Sigmoid colon (tissue), 7 donors: ENCODE measurements around the gene TTLL10. TPM values are rescaled to one million over a fixed set of nuclear protein-coding genes. Genes with fewer than 3 reads are reported as not detected.

Source experiments
- DNase-seq: peaks from one replicate; pipeline ENCODE4 v3.0.0-alpha.2; 2019
- H3K27ac ChIP-seq, 4 donors: fragments of 200-600 bp; sonication (generic); one replicate each; pipeline ENCODE4 v1.5.1; 2016 to 2019; ENCODE audit warnings: mild to moderate bottlenecking in 1 of 4
- H3K27me3 ChIP-seq, 3 donors: fragments of 200-600 bp; sonication (generic); one replicate each; pipeline ENCODE4 v1.5.1; 2019; ENCODE audit warnings: mild to moderate bottlenecking in 1 of 3
- H3K36me3 ChIP-seq, 4 donors: fragments of 200-600 bp; sonication (generic); one replicate each; pipeline ENCODE4 v1.5.1; 2016 to 2019
- H3K4me1 ChIP-seq, 4 donors: fragments of 200-600 bp; sonication (generic); one replicate each; pipeline ENCODE4 v1.5.1; 2017 to 2019
- H3K4me3 ChIP-seq, 4 donors: fragments of 200-600 bp; sonication (generic); one replicate each; pipeline ENCODE4 v1.5.1; 2017 to 2019; ENCODE audit warnings: mild to moderate bottlenecking in 2 of 4, moderate library complexity in 1 of 4
- H3K9me3 ChIP-seq, 4 donors: fragments of 200-600 bp in 3 of 4; sonication (generic) in 3 of 4; one replicate each; pipeline versions ENCODE4 v1.5.1 to v1.6.1; 2013 to 2019
- CTCF ChIP-seq, 4 experiments: fragments of 450-650 bp in 3 of 4; fragments of 200-600 bp in 1 of 4; IDR thresholded peaks; one replicate each; pipeline ENCODE4 v1.5.1; 2016 to 2019; ENCODE audit warnings: antibody characterized with exemption in 4 of 4, mild to moderate bottlenecking in 3 of 4, moderate library complexity in 2 of 4
- EP300 ChIP-seq, 4 donors: sonication (generic); formaldehyde crosslinking; IDR thresholded peaks; one replicate each; pipeline ENCODE4 v1.6.1; 2017; ENCODE audit warnings: antibody characterized with exemption in 4 of 4
- POLR2A ChIP-seq, 2 donors: fragments of 450-650 bp; IDR thresholded peaks; one replicate each; pipeline ENCODE4 v1.6.1; 2016; ENCODE audit warnings: antibody characterized with exemption in 2 of 2, mild to moderate bottlenecking in 2 of 2, moderate library complexity in 2 of 2
- POLR2AphosphoS5 ChIP-seq, 4 donors: sonication (generic); formaldehyde crosslinking; IDR thresholded peaks; one replicate each; pipeline ENCODE4 v1.6.1; 2017; ENCODE audit warnings: antibody characterized with exemption in 4 of 4
- WGBS, 2 donors: extraction: QIAGEN DNeasy Blood & Tissue Kit; methylation state at CpG; one replicate each; pipeline ENCODE4 v1.1.7; 2013; 5-methylcytosine and 5-hydroxymethylcytosine counted together
- intact Hi-C: fragments of 100-400 bp; cut with DNase I; formaldehyde crosslinking; loops from one replicate; pipeline ENCODE4 v1.15.1; 2023
- polyA plus RNA-seq, 3 donors: library from polyadenylated mRNA; stranded (reverse); fragments of 200-250 nt; gene quantifications; one replicate each; pipeline ENCODE4 v1.2.3, GENCODE V29; 2013
- total RNA-seq, 4 donors: library from RNA; depleted of rRNA; stranded (reverse); fragments of >200 nt; gene quantifications; one replicate each; pipeline ENCODE4 v1.1.0, GENCODE V29; 2016
- donor health status: healthy with polysubstance abuse.
- donor health status: Bipolar disorder and iron deficiency.
- donor health status: healthy.

TTLL10 gene
- total and polyA plus RNA-seq, 7 donors, result 0.46 to 0.70 (median 0.60) TPM; not detected in 4

GRCh38 chr1:1168451-1169411 lies 4.9 kb upstream of the TTLL10 start:
- no peak overlapping the region for H3K27ac ChIP-seq
- 42 to 72% methylated on average over 37 of the region's 37 CpGs for WGBS, 2 donors
- H3K9me3 ChIP-seq, result no peaks in the 10 kb centered on the region
- H3K36me3 ChIP-seq, result no peaks in the 10 kb centered on the region
- peaks cover 14 to 99% (median 83%) of the 10 kb centered on the region in 3 donors for H3K27me3 ChIP-seq
- no peak overlapping the region for H3K4me3 ChIP-seq
- DNase-seq, result no peak
- intact Hi-C loops, result no loop called here
- TF ChIP-seq CTCF (IDR thresholded peaks at IDR 0.05) (no peak), POLR2A (IDR thresholded peaks at IDR 0.05) (no peak), EP300 (IDR thresholded peaks at IDR 0.05) (no peak), POLR2AphosphoS5 (IDR thresholded peaks at IDR 0.05) (no peak)
- H3K4me1 ChIP-seq, result peaks cover 0 to 3% (median 0%) of the 10 kb centered on the region in 4 donors

GRCh38 chr1:1169429-1170214 lies 4.1 kb upstream of the TTLL10 start:
- no peak for DNase-seq
- Histone ChIP-seq H3K27ac (no peak overlapping the region), H3K9me3 (no peaks in the 10 kb centered on the region), H3K27me3 (peaks cover 18 to 99% (median 85%) of the 10 kb centered on the region in 3 donors), H3K4me3 (no peak overlapping the region), H3K36me3 (no peaks in the 10 kb centered on the region), H3K4me1 (peaks cover 0 to 7% (median 0%) of the 10 kb centered on the region in 4 donors)
- intact Hi-C loops, result no loop called here
- WGBS, 2 donors, result 29 to 57% methylated on average over 32 of the region's 32 CpGs
- TF ChIP-seq POLR2A (IDR thresholded peaks at IDR 0.05) (no peak), POLR2AphosphoS5 (IDR thresholded peaks at IDR 0.05) (no peak), CTCF (IDR thresholded peaks at IDR 0.05) (no peak), EP300 (IDR thresholded peaks at IDR 0.05) (no peak)

- no peak overlapping the region for H3K4me3 ChIP-seq
- peaks cover 0 to 7% (median 0%) of the 10 kb centered on the region in 4 donors for H3K4me1 ChIP-seq
- H3K9me3 ChIP-seq, result no peaks in the 10 kb centered on the region
- no peak for TF ChIP-seq EP300 (IDR thresholded peaks at IDR 0.05)
- no peak for TF ChIP-seq POLR2A (IDR thresholded peaks at IDR 0.05)
- no peak for TF ChIP-seq POLR2AphosphoS5 (IDR thresholded peaks at IDR 0.05)
- no peak for TF ChIP-seq CTCF (IDR thresholded peaks at IDR 0.05)
- 24 to 43% methylated on average over 26 of the region's 26 CpGs for WGBS, 2 donors
- no peak overlapping the region for H3K27ac ChIP-seq
- DNase-seq, result no peak
- H3K27me3 ChIP-seq, result peaks cover 18 to 98% (median 78%) of the 10 kb centered on the region in 3 donors
- no peaks in the 10 kb centered on the region for H3K36me3 ChIP-seq
- intact Hi-C loops, result no loop called here
Measured at GRCh38 chr1:1170215-1171091, 3.2 kb upstream of the TTLL10 start.

- Histone ChIP-seq H3K9me3 (no peaks in the 10 kb centered on the region), H3K36me3 (no peaks in the 10 kb centered on the region), H3K4me3 (no peak overlapping the region), H3K4me1 (peaks cover 0 to 7% (median 0%) of the 10 kb centered on the region in 4 donors), H3K27ac (no peak overlapping the region), H3K27me3 (peaks cover 19 to 98% (median 75%) of the 10 kb centered on the region in 3 donors)
- intact Hi-C loops, result no loop called here
- no peak for DNase-seq
- TF ChIP-seq CTCF (IDR thresholded peaks at IDR 0.05) (no peak), POLR2AphosphoS5 (IDR thresholded peaks at IDR 0.05) (no peak), POLR2A (IDR thresholded peaks at IDR 0.05) (no peak), EP300 (IDR thresholded peaks at IDR 0.05) (no peak)
- 29 to 68% methylated on average over 12 of the region's 12 CpGs for WGBS, 2 donors
Measured at GRCh38 chr1:1171161-1171545, 2.5 kb upstream of the TTLL10 start.
